Measurements from ENCODE around the gene BCKDK. TPM values are rescaled to one million over a fixed set of nuclear protein-coding genes. Genes with fewer than 3 reads are reported as not detected.

BCKDK gene
- total RNA-seq, 4 donors from 2014 or later: 26.6 to 45.2 (median 33.2) TPM

DNA sequence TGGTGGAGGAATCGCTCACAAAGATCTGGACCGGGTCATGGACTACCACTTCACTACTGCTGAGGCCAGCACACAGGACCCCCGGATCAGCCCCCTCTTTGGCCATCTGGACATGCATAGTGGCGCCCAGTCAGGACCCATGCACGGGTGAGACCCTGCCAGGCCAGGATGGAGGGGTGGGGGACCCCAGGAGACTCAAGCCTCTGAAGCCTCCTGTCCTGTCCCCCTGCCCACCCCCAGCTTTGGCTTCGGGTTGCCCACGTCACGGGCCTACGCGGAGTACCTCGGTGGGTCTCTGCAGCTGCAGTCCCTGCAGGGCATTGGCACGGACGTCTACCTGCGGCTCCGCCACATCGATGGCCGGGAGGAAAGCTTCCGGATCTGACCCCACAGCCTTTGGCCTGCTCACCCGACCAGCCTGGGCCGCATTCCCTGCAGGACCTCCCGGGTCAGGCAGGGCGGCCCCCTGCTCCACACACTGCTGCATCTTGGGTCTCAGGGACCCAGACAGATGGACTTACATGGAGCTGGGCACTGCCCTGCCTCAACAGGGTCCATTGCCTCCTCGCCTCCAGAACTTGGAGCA lies 3.8 kb downstream of the BCKDK start:
- TF ChIP-seq, protein P1, sequence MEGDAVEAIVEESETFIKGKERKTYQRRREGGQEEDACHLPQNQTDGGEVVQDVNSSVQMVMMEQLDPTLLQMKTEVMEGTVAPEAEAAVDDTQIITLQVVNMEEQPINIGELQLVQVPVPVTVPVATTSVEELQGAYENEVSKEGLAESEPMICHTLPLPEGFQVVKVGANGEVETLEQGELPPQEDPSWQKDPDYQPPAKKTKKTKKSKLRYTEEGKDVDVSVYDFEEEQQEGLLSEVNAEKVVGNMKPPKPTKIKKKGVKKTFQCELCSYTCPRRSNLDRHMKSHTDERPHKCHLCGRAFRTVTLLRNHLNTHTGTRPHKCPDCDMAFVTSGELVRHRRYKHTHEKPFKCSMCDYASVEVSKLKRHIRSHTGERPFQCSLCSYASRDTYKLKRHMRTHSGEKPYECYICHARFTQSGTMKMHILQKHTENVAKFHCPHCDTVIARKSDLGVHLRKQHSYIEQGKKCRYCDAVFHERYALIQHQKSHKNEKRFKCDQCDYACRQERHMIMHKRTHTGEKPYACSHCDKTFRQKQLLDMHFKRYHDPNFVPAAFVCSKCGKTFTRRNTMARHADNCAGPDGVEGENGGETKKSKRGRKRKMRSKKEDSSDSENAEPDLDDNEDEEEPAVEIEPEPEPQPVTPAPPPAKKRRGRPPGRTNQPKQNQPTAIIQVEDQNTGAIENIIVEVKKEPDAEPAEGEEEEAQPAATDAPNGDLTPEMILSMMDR (IDR thresholded peaks at IDR 0.05; ENCODE audit: low read depth): no peak

DNA sequence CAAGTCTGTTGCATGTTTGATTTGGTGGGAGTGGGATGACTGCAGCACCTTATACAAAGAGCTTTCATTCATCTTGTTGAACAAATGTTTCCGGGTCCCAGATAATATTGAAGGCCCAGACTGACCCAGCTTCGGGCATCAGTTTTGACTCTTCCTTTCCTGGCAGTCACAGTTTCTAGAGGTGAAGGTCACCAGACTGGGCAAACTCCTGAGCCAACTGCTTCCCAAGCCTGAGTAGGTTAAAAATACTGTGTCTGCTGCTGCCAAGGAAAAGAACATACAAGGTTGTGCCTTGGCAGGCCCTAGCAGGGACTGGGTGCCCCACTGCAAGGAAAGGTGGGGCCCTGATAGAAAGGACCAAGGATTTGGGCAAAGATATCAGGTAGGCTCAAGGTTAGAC lies 4.5 kb downstream of the BCKDK start:
- TF ChIP-seq, protein P1 (IDR thresholded peaks at IDR 0.05; ENCODE audit: low read depth): no peak

DNA sequence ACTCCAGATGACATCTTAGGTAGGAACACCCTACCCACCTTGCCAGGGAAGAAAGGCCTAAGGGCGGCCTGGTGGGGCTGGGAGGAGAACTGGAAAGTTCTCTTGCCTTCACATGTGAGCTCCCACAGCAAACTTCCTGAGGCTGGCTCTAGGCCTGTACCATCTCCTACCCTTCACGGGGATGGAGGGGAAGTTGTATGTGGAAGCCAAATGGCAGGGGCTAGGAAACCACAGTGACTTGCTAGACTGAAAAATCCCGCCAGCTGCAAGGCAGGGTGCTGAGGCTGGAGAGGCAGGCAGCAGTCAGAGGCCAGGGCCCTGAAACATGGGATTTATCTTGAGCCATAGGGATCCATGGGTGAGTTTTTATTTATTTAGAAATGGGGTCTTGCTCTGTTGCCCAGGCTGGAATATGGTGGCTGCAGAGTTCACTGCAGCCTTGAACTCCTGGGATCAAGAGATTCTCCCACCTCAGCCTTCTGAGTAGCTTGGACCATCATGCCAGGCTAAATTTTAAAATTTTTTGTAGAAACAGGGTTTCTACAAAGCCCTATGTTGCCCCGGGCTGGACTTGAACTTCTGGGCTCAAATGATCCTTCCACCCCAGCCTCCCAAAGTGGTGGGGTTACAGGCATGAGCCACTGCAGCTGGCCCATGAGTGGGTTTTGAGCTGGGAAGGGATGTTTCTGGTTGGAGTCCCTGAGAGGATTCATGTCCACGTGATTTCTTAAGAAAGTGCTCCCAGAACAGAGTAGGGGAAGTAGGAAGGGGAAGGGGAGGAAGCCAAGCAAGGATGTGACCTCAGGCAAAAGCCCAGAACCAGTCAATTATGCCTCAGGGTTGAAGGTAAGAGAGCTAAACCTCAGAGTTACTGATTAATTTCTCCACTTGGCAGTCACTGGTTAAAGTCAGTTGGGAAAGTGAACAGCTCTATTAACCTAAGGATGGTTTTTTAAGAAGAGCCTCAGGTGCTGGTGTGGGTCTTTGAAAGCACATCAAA lies 5.2 kb downstream of the BCKDK start:
- TF ChIP-seq, protein P1 (IDR thresholded peaks at IDR 0.05; ENCODE audit: low read depth): no peak

DNA sequence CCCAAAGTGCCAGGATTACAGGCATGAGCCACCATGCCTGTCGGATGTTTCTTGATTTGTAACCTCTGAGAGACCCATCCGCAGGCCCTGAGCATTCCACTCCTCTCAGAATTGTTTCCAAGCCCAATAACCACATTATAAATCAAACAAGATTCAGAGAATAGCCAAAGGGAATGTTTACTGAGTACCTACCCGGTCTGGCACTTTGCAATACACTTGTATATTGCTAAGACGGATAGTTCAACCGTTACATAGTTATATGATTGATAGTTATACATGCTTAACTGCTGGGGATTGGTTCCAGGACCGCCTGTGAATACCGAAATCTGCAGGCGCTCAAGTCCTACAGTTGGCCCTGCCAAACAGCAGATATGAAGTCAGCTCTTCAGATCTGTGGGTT lies 6.3 kb downstream of the BCKDK start:
- TF ChIP-seq, protein P1 (IDR thresholded peaks at IDR 0.05; ENCODE audit: low read depth): no peak

DNA sequence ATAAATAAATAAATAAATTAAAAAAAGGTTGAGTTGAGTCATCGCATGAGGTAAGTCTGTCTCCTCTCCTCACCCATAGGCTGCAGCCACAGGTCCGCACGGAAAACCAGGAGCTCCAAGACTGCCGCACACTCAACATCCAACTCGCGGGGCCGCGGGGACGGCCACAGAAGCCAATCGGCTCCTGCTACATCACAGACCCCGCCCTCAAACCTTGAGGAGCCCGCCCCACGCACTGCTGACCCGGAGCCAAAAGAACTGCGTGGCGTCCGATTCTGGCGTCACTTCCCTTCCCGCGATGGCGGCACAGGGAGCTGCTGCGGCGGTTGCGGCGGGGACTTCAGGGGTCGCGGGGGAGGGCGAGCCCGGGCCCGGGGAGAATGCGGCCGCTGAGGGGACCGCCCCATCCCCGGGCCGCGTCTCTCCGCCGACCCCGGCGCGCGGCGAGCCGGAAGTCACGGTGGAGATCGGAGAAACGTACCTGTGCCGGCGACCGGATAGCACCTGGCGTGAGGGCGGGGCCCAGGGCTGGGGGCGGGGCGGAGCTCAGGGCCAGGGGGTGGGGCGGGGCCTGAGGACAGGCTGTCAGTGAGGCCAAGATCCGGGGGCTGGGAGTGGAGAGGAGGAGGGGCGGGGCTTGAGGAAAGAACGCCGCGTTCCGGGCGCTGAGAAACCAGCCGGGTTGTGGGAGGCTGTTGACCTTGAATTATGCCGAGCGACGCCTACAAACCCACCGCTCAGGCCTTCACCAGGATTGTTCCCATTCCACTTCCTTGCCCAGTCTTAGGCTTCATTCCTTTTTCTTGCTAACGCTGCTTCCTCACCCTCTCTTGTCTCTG lies 9.4 kb downstream of the BCKDK start, which contains the start of gene KAT8:
KAT8 (plus strand) TSS at position 281 of the 839 bp plus-strand sequence; CDS start at position 299, 18 bp downstream.
- TF ChIP-seq, protein P1 (IDR thresholded peaks at IDR 0.05; ENCODE audit: low read depth): no peak

DNA sequence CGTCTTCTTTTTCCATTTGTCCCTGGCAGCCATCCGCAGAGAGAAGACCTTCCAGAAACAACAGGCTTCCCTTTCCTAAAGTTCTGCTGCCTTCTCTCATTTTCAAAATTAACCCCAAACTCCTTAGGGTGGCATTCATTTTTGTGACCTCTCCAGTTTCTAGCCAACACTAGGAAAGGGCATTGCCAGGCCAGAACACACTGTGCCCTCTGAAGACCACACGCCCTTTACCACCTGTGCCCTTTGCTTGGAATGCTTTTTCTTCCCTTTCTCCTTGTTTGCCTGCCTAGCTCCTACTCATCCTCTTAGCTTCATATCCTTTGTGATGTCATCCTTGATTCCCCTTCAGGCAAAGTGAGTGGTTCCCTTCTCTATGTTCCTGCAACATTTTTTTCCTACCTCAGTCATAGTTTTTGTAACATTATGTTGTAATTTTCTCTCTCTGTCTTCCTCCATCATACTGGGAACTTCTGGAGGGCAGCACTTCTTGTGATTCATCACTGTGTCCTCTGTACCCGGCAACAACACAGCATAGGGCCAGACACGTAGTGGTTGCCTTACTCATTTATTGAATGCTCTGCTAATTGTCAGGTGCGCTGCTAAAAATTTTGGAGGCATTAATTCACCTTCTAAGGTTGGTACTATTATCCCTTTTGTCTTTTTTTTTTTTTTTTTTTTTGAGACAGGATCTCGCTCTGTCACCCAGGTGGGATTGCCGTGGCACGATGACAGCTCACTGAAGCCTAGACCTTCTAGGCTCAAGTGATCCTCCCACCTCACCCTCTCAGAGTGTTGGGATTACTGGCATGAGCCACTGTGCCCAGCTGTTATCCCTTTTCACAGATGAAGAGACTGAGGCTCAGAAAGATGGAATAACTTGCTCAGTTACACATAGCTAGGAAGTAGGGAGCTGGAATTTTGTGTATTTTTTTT lies 10.3 kb downstream of the BCKDK start:
- TF ChIP-seq, protein P1 (IDR thresholded peaks at IDR 0.05; ENCODE audit: low read depth): no peak
